Pancreas (tissue), 10 donors: ENCODE measurements around the gene GLI1. TPM values are rescaled to one million over a fixed set of nuclear protein-coding genes. Genes with fewer than 3 reads are reported as not detected.

Source experiments
- ATAC-seq, 4 donors: fragments of 200-7000 bp; cut with Tn5 transposase; one replicate each; pipeline versions ENCODE4 v1.8.0 to v1.9.1; 2020; ENCODE audit warnings: mild to moderate bottlenecking in 4 of 4, moderate library complexity in 4 of 4
- DNase-seq, 6 donors: peaks; one replicate each; pipeline ENCODE4 v3.0.0-alpha.2; 2020
- FAIRE-seq: peaks from 2 replicates; lab custom pipeline; 2012; peaks lifted over from hg19 to GRCh38; lab: Jason Lieb, UNC
- H3K27ac ChIP-seq, 4 donors: fragments of 200-600 bp; sonication (generic); 1 replicate in 3 of 4; 2 replicates in 1 of 4; pipeline versions ENCODE4 v1.5.0 to v1.8.0; 2020
- H3K27me3 ChIP-seq, 4 donors: fragments of 200-600 bp; one replicate each; pipeline ENCODE4 v1.8.0; 2021
- H3K36me3 ChIP-seq, 3 donors: fragments of 200-600 bp; sonication (generic) in 1 of 3; one replicate each; pipeline versions ENCODE4 v1.5.0 to v1.8.0; 2020 to 2021
- H3K4me1 ChIP-seq, 3 donors: fragments of 200-600 bp; one replicate each; pipeline ENCODE4 v1.8.0; 2021
- H3K4me3 ChIP-seq, 4 donors: fragments of 200-600 bp; sonication (generic) in 2 of 4; one replicate each; pipeline versions ENCODE4 v1.5.0 to v1.8.0; 2020 to 2021
- H3K9me3 ChIP-seq, 4 donors: fragments of 200-600 bp; one replicate each; pipeline ENCODE4 v1.8.0; 2021
- WGBS, 2 donors: extraction: QIAGEN DNeasy Blood & Tissue Kit; methylation state at CpG; one replicate each; pipeline ENCODE4 v1.1.7; 2013; 5-methylcytosine and 5-hydroxymethylcytosine counted together
- intact Hi-C, 3 donors: fragments of 100-400 bp; cut with DNase I; formaldehyde crosslinking; loops; one replicate each; pipeline versions ENCODE4 v1.11.1 to v1.14.2; 2022
- polyA plus RNA-seq, 2 donors: library from polyadenylated mRNA; stranded (reverse); fragments of 200-250 nt; gene quantifications; one replicate each; pipeline ENCODE4 v1.2.3, GENCODE V29; 2013
- total RNA-seq, 6 donors: library from RNA; stranded (reverse); fragmentation: NEBNext Ultra II Directional in 4 of 6; extraction: Animal tissue kit (Norgen Biotek cat#: 25700) in 4 of 6; gene quantifications; one replicate each; pipeline versions ENCODE4 v1.2.1 to v1.2.4, GENCODE V29; 2021 to 2023
- TF ChIP-seq, protein P1 (sequence below), 4 donors: fragments of 200-600 bp; sonication (generic) in 3 of 4; IDR thresholded peaks; one replicate each; pipeline versions ENCODE4 v1.5.0 to v1.8.0; 2021; ENCODE audit warnings: antibody characterized with exemption in 4 of 4
- donor health status: healthy with polysubstance abuse.
- donor health status: DM: no; HTN: no; CAD: no; lungs with moderate emphysema.
- donor health status: DM: no; HTN: no; CAD: no.
- donor health status: control.
- donor health status: control.
- donor health status: Bipolar disorder and iron deficiency.
- donor health status: DM: yes; HTN: yes; CAD: no.
- donor health status: DM: no; HTN: no; CAD: no.
- donor health status: DM: no; HTN: no; CAD: no.
- donor health status: DM: yes; HTN: yes; CAD: no.

GLI1 gene
- total and polyA plus RNA-seq, 8 donors, result 0.06 to 2.2 (median 0.46) TPM; not detected in 2

DNA sequence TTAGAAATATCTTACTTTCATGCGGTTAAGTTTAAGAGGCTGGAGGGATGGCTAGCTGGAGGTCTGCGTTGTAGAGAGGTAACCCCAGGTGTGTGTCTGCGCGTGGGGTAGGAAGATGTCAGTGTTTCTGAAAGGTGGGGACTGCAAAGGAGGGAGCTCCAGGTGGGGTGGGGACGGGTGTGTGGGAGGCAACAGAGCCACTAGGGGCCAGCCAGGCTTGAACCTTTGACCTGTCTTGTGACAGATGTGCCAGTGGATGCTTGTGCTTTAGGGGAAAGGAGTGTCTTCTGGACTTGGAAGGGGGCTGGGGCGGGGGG lies 841 bp downstream of the GLI1 start:
- no peaks in the 10 kb centered on the region for H3K27me3 ChIP-seq
- ATAC-seq (no peak), DNase-seq (peak in 1 of 6 donors; percentile 57), FAIRE-seq (no peak)
- peaks cover 0 to 12% (median 10%) of the 10 kb centered on the region in 3 donors for H3K4me1 ChIP-seq
- WGBS, 2 donors, result 3 to 4% methylated on average over 6 of the region's 6 CpGs
- H3K9me3 ChIP-seq, result no peaks in the 10 kb centered on the region
- H3K36me3 ChIP-seq, result no peaks in the 10 kb centered on the region
- TF ChIP-seq, protein P1, sequence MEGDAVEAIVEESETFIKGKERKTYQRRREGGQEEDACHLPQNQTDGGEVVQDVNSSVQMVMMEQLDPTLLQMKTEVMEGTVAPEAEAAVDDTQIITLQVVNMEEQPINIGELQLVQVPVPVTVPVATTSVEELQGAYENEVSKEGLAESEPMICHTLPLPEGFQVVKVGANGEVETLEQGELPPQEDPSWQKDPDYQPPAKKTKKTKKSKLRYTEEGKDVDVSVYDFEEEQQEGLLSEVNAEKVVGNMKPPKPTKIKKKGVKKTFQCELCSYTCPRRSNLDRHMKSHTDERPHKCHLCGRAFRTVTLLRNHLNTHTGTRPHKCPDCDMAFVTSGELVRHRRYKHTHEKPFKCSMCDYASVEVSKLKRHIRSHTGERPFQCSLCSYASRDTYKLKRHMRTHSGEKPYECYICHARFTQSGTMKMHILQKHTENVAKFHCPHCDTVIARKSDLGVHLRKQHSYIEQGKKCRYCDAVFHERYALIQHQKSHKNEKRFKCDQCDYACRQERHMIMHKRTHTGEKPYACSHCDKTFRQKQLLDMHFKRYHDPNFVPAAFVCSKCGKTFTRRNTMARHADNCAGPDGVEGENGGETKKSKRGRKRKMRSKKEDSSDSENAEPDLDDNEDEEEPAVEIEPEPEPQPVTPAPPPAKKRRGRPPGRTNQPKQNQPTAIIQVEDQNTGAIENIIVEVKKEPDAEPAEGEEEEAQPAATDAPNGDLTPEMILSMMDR (IDR thresholded peaks at IDR 0.05), result no peak
- peak overlapping the region in 1 of 4 donors; percentile 70 for H3K4me3 ChIP-seq
- no peak overlapping the region for H3K27ac ChIP-seq
- intact Hi-C loops, result no loop called here

DNA sequence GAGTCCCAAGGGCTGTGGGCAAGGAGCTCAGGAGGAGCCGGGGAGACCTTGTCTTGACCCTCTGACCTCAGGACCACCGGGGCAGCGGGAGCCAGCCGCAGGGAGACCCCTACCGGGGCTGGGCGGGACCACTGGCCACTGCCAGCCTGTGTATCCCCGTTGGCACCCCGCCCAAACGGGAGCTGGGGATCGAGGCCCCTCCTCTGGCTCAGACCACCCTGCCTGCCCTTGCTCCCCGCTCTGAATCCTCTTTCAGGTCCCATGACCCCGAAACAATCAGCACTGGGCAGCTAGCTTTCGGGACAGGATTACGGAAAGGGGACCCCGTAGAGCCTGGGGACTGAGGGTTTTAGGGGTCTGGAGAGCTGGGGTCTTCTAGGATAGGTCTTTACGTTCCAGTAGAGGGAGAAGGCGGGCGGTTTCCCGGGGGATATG lies 1.3 kb downstream of the GLI1 start:
- intact Hi-C loops, result no loop called here
- no peaks in the 10 kb centered on the region for H3K9me3 ChIP-seq
- DNase-seq (peak in 2 of 6 donors; percentile 54 to 83), FAIRE-seq (no peak), ATAC-seq (no peak)
- peaks cover 0 to 12% (median 10%) of the 10 kb centered on the region in 3 donors for H3K4me1 ChIP-seq
- no peaks in the 10 kb centered on the region for H3K27me3 ChIP-seq
- H3K36me3 ChIP-seq, result no peaks in the 10 kb centered on the region
- 1 to 5% methylated on average over 19 of the region's 19 CpGs for WGBS, 2 donors
- no peak overlapping the region for H3K27ac ChIP-seq
- H3K4me3 ChIP-seq, result peak overlapping the region in 1 of 4 donors; percentile 70
- TF ChIP-seq, protein P1 (IDR thresholded peaks at IDR 0.05), result no peak

DNA sequence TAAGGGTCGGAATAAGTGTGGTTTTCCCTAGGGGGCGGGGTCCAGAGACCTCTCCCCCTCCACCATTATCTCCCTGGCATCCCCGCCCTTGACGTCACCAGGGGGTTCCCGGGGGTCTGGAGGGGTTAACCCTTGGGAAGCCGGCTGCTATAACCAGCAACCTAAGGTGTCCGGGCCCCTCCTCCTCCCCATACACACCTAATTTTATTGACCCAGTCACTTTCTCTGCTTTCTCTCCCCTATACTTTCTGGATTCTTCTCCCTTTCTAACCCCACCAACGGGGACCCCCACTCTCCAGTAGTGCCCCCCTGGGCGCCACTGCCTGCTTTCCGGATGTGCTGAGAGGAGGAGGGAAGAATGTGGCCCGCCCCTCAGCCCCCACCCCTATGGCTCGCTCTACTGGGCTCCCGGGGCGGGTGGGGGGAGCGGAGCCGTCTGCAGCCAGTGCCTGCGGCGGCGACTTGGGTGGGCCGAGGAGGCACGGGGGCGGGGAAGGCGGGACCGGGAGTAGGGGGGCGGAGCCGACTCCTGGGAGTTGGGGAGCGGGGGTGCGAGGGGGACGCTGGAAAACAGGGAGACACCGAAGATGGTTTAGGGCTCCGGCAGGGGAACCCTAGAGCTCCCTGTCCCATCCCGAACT lies 1.8 kb downstream of the GLI1 start:
- TF ChIP-seq, protein P1 (IDR thresholded peaks at IDR 0.05), result no peak
- Histone ChIP-seq H3K9me3 (no peaks in the 10 kb centered on the region), H3K4me3 (peak overlapping the region; percentile 19 to 70 (median 34)), H3K27ac (peak overlapping the region in 1 of 4 donors; percentile 85), H3K27me3 (no peaks in the 10 kb centered on the region), H3K4me1 (peaks cover 0 to 12% (median 10%) of the 10 kb centered on the region in 3 donors), H3K36me3 (no peaks in the 10 kb centered on the region)
- FAIRE-seq (no peak), ATAC-seq (peak; percentile 5 to 19 (median 6)), DNase-seq (peak in 2 of 6 donors; percentile 50 to 60)
- intact Hi-C loops, result no loop called here
- 2% methylated on average over 27 to 32 of the region's 32 CpGs for WGBS, 2 donors

DNA sequence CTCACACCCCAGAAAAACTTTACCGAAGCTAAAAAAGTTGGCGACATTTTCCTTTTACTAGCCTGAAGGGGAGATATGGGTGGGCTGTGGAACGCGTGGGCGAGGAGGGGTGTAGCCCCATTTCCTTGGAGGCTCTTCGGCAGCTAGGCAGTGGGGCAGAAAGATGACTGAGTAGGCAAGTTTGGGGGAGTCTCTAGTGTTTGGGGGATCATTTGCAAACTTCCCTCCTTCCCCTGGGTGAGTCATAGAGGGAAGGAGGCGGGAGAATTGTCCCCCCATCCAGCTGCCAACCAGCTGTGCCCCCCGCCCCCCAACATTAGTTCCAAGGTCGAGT lies 2.3 kb downstream of the GLI1 start:
- 0 to 2% methylated on average over 9 of the region's 9 CpGs for WGBS, 2 donors
- no peak for FAIRE-seq
- peaks cover 0 to 12% (median 10%) of the 10 kb centered on the region in 3 donors for H3K4me1 ChIP-seq
- TF ChIP-seq, protein P1 (IDR thresholded peaks at IDR 0.05), result no peak
- no peaks in the 10 kb centered on the region for H3K36me3 ChIP-seq
- ATAC-seq, result no peak
- no peak for DNase-seq
- no peaks in the 10 kb centered on the region for H3K27me3 ChIP-seq
- intact Hi-C loops, result no loop called here
- no peaks in the 10 kb centered on the region for H3K9me3 ChIP-seq
- peak overlapping the region; percentile 19 to 70 (median 34) for H3K4me3 ChIP-seq
- H3K27ac ChIP-seq, result peak overlapping the region in 1 of 4 donors; percentile 85

DNA sequence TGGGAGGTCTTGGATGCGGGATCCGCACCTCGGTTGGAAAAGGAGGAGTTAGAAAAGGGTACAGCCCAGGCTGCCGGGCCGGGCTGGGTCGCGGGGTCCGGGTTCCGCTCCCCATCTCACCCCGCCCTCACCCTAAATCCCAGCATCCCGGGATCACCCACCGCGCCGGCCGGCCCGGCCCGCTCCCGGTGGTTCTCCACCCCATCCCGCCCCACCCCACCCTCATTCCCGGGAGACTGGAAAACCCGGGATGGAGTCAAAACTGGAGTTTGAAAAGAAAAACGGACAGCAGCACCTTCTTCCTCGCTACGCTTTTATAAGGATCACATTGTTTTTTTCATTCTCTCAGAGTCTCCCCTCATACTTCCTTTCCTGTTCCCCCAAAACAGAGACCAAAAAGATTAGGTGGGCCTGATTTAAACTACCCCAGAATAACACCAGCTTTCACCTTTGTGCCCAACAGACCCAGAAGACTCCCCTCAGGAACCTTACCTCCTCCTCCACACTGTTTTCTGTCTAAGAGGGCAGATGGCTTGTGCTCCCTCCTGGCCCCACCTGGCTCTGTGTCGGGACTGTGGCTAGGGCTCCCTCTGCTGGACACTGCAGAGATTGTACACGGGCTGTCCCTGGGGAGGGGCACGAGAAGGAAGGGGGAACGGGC lies 2.8 kb downstream of the GLI1 start:
- intact Hi-C loops, result no loop called here
- H3K27ac ChIP-seq, result peak overlapping the region in 3 of 4 donors; percentile 31 to 85 (median 57)
- no peaks in the 10 kb centered on the region for H3K27me3 ChIP-seq
- WGBS, 2 donors, result 0% methylated on average over 28 of the region's 28 CpGs
- H3K9me3 ChIP-seq, result no peaks in the 10 kb centered on the region
- H3K4me1 ChIP-seq, result peaks cover 0 to 12% (median 10%) of the 10 kb centered on the region in 3 donors
- ATAC-seq (peak; percentile 78 to 87 (median 84)), DNase-seq (peak; percentile 81 to 93 (median 89)), FAIRE-seq (no peak)
- TF ChIP-seq, protein P1 (IDR thresholded peaks at IDR 0.05), result peak; percentile 86 to 93 (median 90)
- no peaks in the 10 kb centered on the region for H3K36me3 ChIP-seq
- peak overlapping the region; percentile 19 to 70 (median 34) for H3K4me3 ChIP-seq
